ENCODE data around the gene NTF3.

Gene NTF3

DNA sequence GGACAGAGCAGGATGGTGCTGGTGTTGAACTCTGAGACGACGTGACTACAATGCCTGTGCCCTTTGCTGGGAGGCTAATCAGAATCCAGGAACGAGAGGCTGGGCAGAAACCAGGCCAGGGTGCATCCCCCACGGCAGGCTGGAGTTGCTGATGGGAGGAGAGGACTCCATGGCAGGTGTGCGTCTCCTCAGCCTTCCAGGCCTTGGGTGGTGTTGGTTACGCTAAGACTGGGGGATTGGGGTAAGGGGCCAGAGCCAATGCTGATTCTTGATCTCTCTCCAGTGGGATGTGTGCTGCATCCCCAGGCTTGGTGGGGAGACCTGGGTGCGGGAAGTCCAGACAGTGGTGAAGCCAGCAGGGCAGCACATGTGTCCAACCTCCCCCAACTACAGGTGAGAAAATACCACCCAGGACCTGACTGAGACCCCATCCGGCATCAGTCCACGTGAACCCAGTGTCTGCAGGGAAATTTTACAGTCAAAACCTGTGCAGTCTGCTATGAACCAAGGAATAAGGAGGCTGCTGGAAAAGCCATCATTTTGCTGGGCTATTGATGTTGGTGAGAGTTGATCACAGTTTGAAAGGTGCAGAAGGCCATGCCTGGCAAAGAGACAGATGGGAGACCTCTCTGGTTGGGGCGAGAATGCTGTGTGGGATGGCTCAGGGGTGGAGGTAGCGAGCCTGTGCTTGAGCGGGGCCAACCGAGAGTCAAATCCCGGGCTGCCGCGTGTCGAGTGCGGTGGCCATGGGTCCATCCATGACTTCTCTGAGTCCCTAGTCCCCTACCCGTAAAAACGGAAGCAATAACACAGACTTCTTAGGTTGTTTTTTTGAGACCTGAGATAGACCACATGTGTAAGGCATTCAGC is 89.8 kb downstream of the NTF3 start:
- H3K4me3 ChIP-seq (ENCODE audit: low read depth, low read length), result no peak overlapping the region
- DNase-seq (ENCODE audit: low read depth), result no peak
- TF ChIP-seq, protein P1, sequence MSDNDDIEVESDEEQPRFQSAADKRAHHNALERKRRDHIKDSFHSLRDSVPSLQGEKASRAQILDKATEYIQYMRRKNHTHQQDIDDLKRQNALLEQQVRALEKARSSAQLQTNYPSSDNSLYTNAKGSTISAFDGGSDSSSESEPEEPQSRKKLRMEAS (IDR thresholded peaks at IDR 0.05; ENCODE audit: low read depth, low read length), result no peak
- TF ChIP-seq MYC (IDR thresholded peaks at IDR 0.05; ENCODE audit: low read depth, low read length), result no peak
- TF ChIP-seq POLR2A (IDR thresholded peaks at IDR 0.05; ENCODE audit: extremely low read depth, insufficient read length), result no peak
- TF ChIP-seq, protein P2, sequence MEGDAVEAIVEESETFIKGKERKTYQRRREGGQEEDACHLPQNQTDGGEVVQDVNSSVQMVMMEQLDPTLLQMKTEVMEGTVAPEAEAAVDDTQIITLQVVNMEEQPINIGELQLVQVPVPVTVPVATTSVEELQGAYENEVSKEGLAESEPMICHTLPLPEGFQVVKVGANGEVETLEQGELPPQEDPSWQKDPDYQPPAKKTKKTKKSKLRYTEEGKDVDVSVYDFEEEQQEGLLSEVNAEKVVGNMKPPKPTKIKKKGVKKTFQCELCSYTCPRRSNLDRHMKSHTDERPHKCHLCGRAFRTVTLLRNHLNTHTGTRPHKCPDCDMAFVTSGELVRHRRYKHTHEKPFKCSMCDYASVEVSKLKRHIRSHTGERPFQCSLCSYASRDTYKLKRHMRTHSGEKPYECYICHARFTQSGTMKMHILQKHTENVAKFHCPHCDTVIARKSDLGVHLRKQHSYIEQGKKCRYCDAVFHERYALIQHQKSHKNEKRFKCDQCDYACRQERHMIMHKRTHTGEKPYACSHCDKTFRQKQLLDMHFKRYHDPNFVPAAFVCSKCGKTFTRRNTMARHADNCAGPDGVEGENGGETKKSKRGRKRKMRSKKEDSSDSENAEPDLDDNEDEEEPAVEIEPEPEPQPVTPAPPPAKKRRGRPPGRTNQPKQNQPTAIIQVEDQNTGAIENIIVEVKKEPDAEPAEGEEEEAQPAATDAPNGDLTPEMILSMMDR (IDR thresholded peaks at IDR 0.05; ENCODE audit: low read depth, low read length), result no peak

DNA sequence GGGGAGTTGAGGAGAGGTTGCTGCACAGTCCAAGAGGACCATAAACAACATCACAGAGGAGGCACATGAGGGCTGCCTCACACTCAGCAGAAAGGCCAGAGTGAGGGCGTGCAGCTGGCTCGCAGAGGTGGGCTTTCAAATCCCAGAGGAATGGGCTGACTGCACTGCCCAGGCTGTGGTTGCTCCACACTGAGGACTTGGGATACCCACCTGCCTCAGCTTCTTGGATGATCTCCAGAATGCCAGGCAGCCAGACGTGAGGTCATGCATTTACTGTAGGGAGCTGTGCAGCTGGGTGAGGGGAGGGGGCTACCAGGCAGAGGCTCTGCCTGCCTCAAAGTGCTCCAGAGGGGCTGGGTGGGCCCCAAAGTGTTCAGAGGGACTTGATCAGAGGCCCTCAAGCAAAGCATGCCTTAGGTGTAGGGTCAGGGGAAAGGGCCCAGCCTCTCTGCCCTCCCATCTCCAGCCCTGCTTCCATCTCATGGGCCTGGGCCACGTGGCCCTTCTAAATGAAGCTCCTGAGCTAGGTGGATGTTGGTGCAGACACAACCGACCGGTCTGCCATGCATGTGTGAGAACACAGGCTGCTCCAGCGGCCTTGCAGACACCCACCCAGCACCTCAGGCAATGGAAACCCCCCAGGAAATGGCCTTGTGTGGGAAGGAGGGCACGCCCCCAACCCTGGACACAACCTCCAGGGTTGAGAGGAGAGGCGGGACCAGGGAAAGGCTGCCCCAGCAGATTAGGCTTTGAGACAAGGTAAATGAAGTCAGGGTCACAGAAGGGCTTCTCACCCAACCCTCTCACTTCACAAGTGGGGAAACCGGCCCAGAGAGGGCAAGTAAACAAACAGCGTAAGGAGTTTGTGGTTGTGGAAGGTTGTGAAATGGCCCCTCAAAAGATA is 90.8 kb downstream of the NTF3 start:
- no peak overlapping the region for H3K4me3 ChIP-seq (ENCODE audit: low read depth, low read length)
- DNase-seq (ENCODE audit: low read depth), result no peak
- no peak for TF ChIP-seq POLR2A (IDR thresholded peaks at IDR 0.05; ENCODE audit: extremely low read depth, insufficient read length)
- TF ChIP-seq, protein P2 (IDR thresholded peaks at IDR 0.05; ENCODE audit: low read depth, low read length), result no peak
- TF ChIP-seq MYC (IDR thresholded peaks at IDR 0.05; ENCODE audit: low read depth, low read length), result no peak
- TF ChIP-seq, protein P1 (IDR thresholded peaks at IDR 0.05; ENCODE audit: low read depth, low read length), result no peak

DNA sequence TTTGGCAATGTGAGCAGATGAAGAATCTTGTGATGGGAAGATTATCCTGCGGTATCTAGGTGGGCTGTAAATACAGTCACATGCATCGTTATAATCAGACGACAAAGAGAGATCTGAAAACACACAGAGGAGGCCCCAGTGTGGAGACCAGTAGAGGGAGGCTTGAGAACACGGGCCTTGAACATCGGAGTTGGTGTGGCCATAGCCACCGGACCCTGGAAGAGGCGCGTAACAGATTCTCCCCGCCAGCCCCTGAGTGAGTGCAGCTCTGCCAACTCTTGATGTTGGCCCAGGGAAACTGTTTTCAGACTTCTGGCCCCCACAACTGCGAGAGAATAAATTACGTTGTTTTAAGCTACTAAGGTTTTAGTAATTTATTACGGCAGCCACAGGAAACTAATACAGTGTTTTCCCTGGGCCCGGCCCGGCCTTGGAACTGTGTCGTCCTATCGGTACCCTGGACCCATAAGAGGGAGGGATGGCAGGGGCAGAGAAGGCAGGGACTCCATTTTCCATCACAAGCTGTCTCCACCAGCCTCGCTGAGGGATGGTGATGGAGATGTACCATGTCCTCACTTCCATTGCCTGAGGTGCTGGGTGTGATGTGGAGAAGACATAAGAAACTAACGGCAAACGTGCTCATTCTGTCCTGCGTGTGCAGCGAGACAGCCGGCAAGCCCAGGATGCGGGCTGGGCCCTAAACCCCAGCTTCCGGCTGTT is 91.6 kb downstream of the NTF3 start:
- H3K4me3 ChIP-seq (ENCODE audit: low read depth, low read length), result no peak overlapping the region
- TF ChIP-seq, protein P1 (IDR thresholded peaks at IDR 0.05; ENCODE audit: low read depth, low read length), result no peak
- TF ChIP-seq, protein P2 (IDR thresholded peaks at IDR 0.05; ENCODE audit: low read depth, low read length), result no peak
- no peak for TF ChIP-seq POLR2A (IDR thresholded peaks at IDR 0.05; ENCODE audit: extremely low read depth, insufficient read length)
- TF ChIP-seq MYC (IDR thresholded peaks at IDR 0.05; ENCODE audit: low read depth, low read length), result no peak
- no peak for DNase-seq (ENCODE audit: low read depth)

DNA sequence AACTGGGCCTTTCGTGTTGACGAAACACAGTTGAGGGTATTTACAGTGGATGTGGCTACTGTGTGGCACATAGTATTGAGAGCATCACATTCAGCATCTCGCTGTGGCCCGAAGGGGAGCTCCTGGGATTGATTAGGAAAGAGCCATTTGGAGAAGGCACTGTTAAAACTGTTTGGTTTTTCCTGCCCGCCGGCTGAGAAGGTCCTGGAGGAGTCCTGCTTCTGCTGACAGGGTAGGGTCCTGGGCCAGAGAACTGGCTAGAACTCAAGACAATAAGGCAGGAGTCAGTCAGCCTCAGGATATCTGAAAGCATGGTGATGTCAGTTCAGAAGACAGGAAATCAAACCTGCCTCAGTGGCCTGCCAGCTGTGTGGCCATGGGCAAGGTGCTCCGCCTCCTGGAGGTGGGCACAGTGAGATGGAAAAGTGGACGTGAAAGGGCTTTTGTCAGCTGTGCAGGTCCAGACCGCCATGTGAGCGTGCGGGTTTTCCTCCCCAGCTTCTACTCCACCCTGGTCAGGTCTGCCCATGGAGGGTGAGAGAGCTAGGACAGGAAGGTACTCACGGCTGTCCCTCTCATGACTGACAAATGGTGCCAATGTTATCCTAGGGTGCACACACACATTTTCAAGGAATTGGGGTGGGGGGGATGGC is 92.3 kb downstream of the NTF3 start:
- DNase-seq (ENCODE audit: low read depth), result no peak

More for the DNA sequence above, 92.3 kb downstream of the NTF3 start:
- no peak overlapping the region for H3K4me3 ChIP-seq (ENCODE audit: low read depth, low read length)
- TF ChIP-seq, protein P1 (IDR thresholded peaks at IDR 0.05; ENCODE audit: low read depth, low read length), result no peak
- TF ChIP-seq POLR2A (IDR thresholded peaks at IDR 0.05; ENCODE audit: extremely low read depth, insufficient read length) (no peak), MYC (IDR thresholded peaks at IDR 0.05; ENCODE audit: low read depth, low read length) (no peak)
- TF ChIP-seq, protein P2 (IDR thresholded peaks at IDR 0.05; ENCODE audit: low read depth, low read length), result no peak

All from NB4 (cell line).